K562 (cell line): Measurements from ENCODE around the gene RPS19BP1. TPM values are rescaled to one million over a fixed set of nuclear protein-coding genes. Genes with fewer than 3 reads are reported as not detected.

Experiments
- CEBPG ChIP-seq, 3 experiments: fragments of 200-800 bp in 1 of 3; sonication (Bioruptor generic) in 1 of 3; sonication (generic) in 1 of 3; formaldehyde crosslinking in 1 of 3; IDR thresholded peaks in 2 of 3; conservative IDR thresholded peaks in 1 of 3; 2 replicates each; pipeline versions ENCODE4 v1.6.1 to v1.8.0; 2016 to 2022; ENCODE audit warnings: missing compliant biosample characterization in 2 of 3, missing genetic modification characterization in 2 of 3, mild to moderate bottlenecking in 1 of 3, missing genetic modification reagents in 1 of 3
- CREM ChIP-seq: IDR thresholded peaks from 2 replicates; pipeline ENCODE4 v1.6.1; 2014; ENCODE audit warnings: antibody characterized with exemption, low read depth
- ETV5 ChIP-seq: sonication (generic); formaldehyde crosslinking; IDR thresholded peaks from 2 replicates; pipeline ENCODE4 v1.4.0; 2020; ENCODE audit warnings: low read depth, mild to moderate bottlenecking, missing genetic modification reagents
- MEF2A ChIP-seq: IDR thresholded peaks from 2 replicates; pipeline ENCODE4 v1.6.1; 2011; ENCODE audit warnings: low read depth, mild to moderate bottlenecking, low read length, moderate library complexity; ENCODE audit not compliant: control insufficient read depth
- MTA1 ChIP-seq: fragments of 450-650 bp; IDR thresholded peaks from 2 replicates; pipeline ENCODE4 v1.6.1; 2017; ENCODE audit warnings: borderline replicate concordance
- PHF8 ChIP-seq: fragments of 200-600 bp; sonication (generic); IDR thresholded peaks from 2 replicates; pipeline ENCODE4 v1.6.1; 2012; ENCODE audit warnings: mixed run types, mild to moderate bottlenecking, inconsistent platforms, low read length, moderate library complexity, borderline replicate concordance
- RBM14 ChIP-seq: fragments of 200-400 bp; formaldehyde crosslinking; IDR thresholded peaks from 2 replicates; pipeline ENCODE4 v1.6.1; 2018; ENCODE audit warnings: low read depth, mild to moderate bottlenecking, low read length, moderate library complexity, borderline replicate concordance; ENCODE audit not compliant: insufficient read depth
- SP1 ChIP-seq: sonication (generic); formaldehyde crosslinking; IDR thresholded peaks from 2 replicates; pipeline ENCODE4 v1.8.1; 2022; ENCODE audit warnings: mild to moderate bottlenecking, missing genetic modification reagents
- TAF1 ChIP-seq: IDR thresholded peaks from 2 replicates; pipeline ENCODE4 v1.6.1; 2011; ENCODE audit warnings: mild to moderate bottlenecking, low read length, moderate library complexity; ENCODE audit not compliant: insufficient read depth, control insufficient read depth, severe bottlenecking; ENCODE audit errors: extremely low read depth
- THAP12 ChIP-seq: fragments of 250-450 bp; sonication (Bioruptor Pico); IDR thresholded peaks from 2 replicates; pipeline ENCODE4 v1.9.0; 2021; ENCODE audit warnings: mild to moderate bottlenecking, inconsistent platforms
- THRAP3 ChIP-seq: fragments of 450-650 bp; IDR thresholded peaks from 2 replicates; pipeline ENCODE4 v1.6.1; 2016; ENCODE audit warnings: mild to moderate bottlenecking, inconsistent platforms, borderline replicate concordance
- ZKSCAN8 ChIP-seq: fragments of 200-800 bp; sonication (Bioruptor generic); IDR thresholded peaks from 2 replicates; pipeline ENCODE4 v1.6.1; 2016; ENCODE audit warnings: missing genetic modification characterization, missing compliant biosample characterization
- ZNF431 ChIP-seq: sonication (generic); formaldehyde crosslinking; IDR thresholded peaks from 2 replicates; pipeline ENCODE4 v1.8.0; 2022; ENCODE audit warnings: mild to moderate bottlenecking, missing genetic modification reagents
- ZNF79 ChIP-seq: fragments of 250-450 bp; sonication (Bioruptor Pico); IDR thresholded peaks from 2 replicates; pipeline ENCODE4 v1.4.0; 2020; ENCODE audit warnings: low read depth, mild to moderate bottlenecking, moderate library complexity
- polyA plus RNA-seq, 8 experiments: library from polyadenylated mRNA; depleted of rRNA in 4 of 8; stranded (reverse) in 5 of 8; unstranded in 3 of 8; fragments of >200 nt; fragmentation: Nextera tagmentation in 2 of 8; fragmentation: Illumina TruSeq in 1 of 8; extraction: Ambion mirVana in 2 of 8; extraction: Trizol in 1 of 8; gene quantifications; 2 replicates each; pipeline versions ENCODE4 v1.2.1 to v1.2.3, GENCODE V29; 2011 to 2014; ENCODE audit warnings: inconsistent platforms in 1 of 8, missing spikeins in 1 of 8
- total RNA-seq, 7 experiments: library from RNA; depleted of rRNA in 6 of 7; stranded (reverse); fragments of >200 nt in 6 of 7; fragmentation: Illumina TruSeq in 2 of 7; extraction: Trizol in 2 of 7; gene quantifications; 2 replicates each; pipeline versions ENCODE4 v1.2.1 to v1.2.3, GENCODE V29; 2011 to 2021; ENCODE audit warnings: low replicate concordance in 1 of 7
- TF ChIP-seq, protein P1 (sequence below): fragments of 250-450 bp; sonication (Bioruptor Pico); IDR thresholded peaks from 2 replicates; pipeline ENCODE4 v1.5.0; 2021

RPS19BP1 gene
- total and polyA plus RNA-seq, 9 of the 15 experiments (the other 6 are each of a cell fraction or from before 2014, with no cell fraction given): 3.0 to 223 (median 84.3) TPM

DNA sequence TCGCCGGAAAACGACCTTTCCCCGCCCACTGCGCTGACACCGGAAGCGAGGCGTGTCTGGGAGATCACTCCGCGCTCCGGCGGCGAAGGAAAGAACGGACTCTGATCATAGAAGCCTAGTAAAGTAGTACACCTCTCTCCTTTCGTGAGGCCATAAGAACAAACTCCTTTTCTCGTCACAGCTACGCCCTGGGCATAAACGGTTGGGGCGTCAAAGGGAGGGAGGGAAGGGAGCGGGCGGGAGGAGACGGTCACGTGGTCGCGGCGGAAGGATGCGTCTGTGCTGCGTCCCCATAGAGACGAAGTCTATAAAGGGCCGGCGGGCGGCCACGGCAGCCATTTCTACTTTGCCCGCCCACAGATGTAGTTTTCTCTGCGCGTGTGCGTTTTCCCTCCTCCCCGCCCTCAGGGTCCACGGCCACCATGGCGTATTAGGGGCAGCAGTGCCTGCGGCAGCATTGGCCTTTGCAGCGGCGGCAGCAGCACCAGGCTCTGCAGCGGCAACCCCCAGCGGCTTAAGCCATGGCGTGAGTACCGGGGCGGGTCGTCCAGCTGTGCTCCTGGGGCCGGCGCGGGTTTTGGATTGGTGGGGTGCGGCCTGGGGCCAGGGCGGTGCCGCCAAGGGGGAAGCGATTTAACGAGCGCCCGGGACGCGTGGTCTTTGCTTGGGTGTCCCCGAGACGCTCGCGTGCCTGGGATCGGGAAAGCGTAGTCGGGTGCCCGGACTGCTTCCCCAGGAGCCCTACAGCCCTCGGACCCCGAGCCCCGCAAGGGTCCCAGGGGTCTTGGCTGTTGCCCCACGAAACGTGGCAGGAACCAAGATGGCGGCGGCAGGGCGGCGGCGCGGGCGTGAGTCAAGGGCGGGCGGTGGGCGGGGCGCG, 12.1 kb downstream of the RPS19BP1 start, which contains the start of gene ATF4 (continued):
- TF ChIP-seq TAF1 (peak; percentile 95), ZNF79 (CRISPR knock-in tag) (no peak), RBM14 (peak; percentile 97; the same call in 1 of the 2 replicates), CEBPG (CRISPR knock-in tag; IDR thresholded peaks at IDR 0.05) (no peak), CEBPG (tag; conservative IDR thresholded peaks at IDR 0.05 in 1 of 2, IDR thresholded peaks at IDR 0.05 in 1 of 2) (no peak), SP1 (peak; percentile 87; the same call in 1 of the 2 replicates), THAP12 (peak; percentile 81), ZNF431 (CRISPR knock-in tag) (peak; percentile 77; the same call in 1 of the 2 replicates), ETV5 (CRISPR knock-in tag) (peak; percentile 96), MEF2A (no peak), CREM (peak; percentile 81), MTA1 (no peak), THRAP3 (peak; percentile 94; the same call in 1 of the 2 replicates), PHF8 (peak; percentile 87), ZKSCAN8 (CRISPR knock-in tag) (no peak)
- TF ChIP-seq, protein P1, sequence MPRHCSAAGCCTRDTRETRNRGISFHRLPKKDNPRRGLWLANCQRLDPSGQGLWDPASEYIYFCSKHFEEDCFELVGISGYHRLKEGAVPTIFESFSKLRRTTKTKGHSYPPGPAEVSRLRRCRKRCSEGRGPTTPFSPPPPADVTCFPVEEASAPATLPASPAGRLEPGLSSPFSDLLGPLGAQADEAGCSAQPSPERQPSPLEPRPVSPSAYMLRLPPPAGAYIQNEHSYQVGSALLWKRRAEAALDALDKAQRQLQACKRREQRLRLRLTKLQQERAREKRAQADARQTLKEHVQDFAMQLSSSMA (CRISPR knock-in tag): peak; percentile 19; the same call in 1 of the 2 replicates
